Cardiac muscle cell (in vitro differentiated cells and primary cell): ENCODE data around the gene RNF187. TPM values are rescaled to one million over a fixed set of nuclear protein-coding genes. Genes with fewer than 3 reads are reported as not detected.

Source experiments
- DNase-seq, 2 donors: peaks; one replicate each; pipeline versions ENCODE4 v3.0.0 to v3.0.0-alpha.2; 2010 to 2017; ENCODE audit warnings: low read depth in 1 of 2, low spot score in 1 of 2
- H3K27ac ChIP-seq: fragments of 200-600 bp; sonication (generic); 2 replicates; pipeline ENCODE4 v1.5.1; 2016
- H3K27me3 ChIP-seq: fragments of 200-600 bp; sonication (generic); 2 replicates; pipeline ENCODE4 v1.6.0; 2016; ENCODE audit warnings: control low read depth
- H3K36me3 ChIP-seq: fragments of 200-600 bp; sonication (generic); 2 replicates; pipeline ENCODE4 v1.5.1; 2016; ENCODE audit warnings: control low read depth
- H3K4me1 ChIP-seq: fragments of 200-600 bp; sonication (generic); 2 replicates; pipeline ENCODE4 v1.8.1; 2017; ENCODE audit warnings: low read depth, mild to moderate bottlenecking, mixed run types
- H3K4me3 ChIP-seq: fragments of 200-600 bp; sonication (generic); 2 replicates; pipeline ENCODE4 v1.5.1; 2016; ENCODE audit warnings: mild to moderate bottlenecking
- H3K9me3 ChIP-seq: fragments of 200-600 bp; sonication (generic); 2 replicates; pipeline ENCODE4 v1.5.1; 2017; ENCODE audit warnings: low read depth, mild to moderate bottlenecking, control low read depth
- CTCF ChIP-seq: IDR thresholded peaks from 2 replicates; pipeline ENCODE4 v1.5.1; 2012; ENCODE audit warnings: low read depth, mild to moderate bottlenecking, low read length
- polyA plus RNA-seq: library from polyadenylated mRNA; unstranded; fragments of >200 nt; fragmentation: Nextera tagmentation; extraction: Ambion mirVana; gene quantifications from 2 replicates; pipeline ENCODE4 v1.2.1, GENCODE V29; 2016
- total RNA-seq: library from RNA; depleted of rRNA; stranded (reverse); fragments of >200 nt; gene quantifications from 2 replicates; pipeline ENCODE4 v1.2.3, GENCODE V29; 2016

RNF187 gene
- total and polyA plus RNA-seq, 2 experiments from 2014 or later = 86.5 to 213 TPM

GRCh38 chr1:228530086-228530758, 43.0 kb downstream of the RNF187 start:
- Histone ChIP-seq H3K4me1 (no peaks in the 10 kb centered on the region), H3K9me3 (no peaks in the 10 kb centered on the region), H3K27me3 (no peaks in the 10 kb centered on the region), H3K4me3 (no peak overlapping the region), H3K27ac (no peak overlapping the region), H3K36me3 (no peaks in the 10 kb centered on the region)
- no peak for TF ChIP-seq CTCF
- DNase-seq = no peak

- Histone ChIP-seq H3K36me3 (no peaks in the 10 kb centered on the region), H3K9me3 (no peaks in the 10 kb centered on the region), H3K4me3 (no peak overlapping the region), H3K4me1 (no peaks in the 10 kb centered on the region), H3K27me3 (no peaks in the 10 kb centered on the region), H3K27ac (no peak overlapping the region)
- DNase-seq = no peak
- no peak for TF ChIP-seq CTCF
Measured at GRCh38 chr1:228530951-228531731, 44.0 kb downstream of the RNF187 start.

- Histone ChIP-seq H3K4me1 (no peaks in the 10 kb centered on the region), H3K36me3 (no peaks in the 10 kb centered on the region), H3K27me3 (no peaks in the 10 kb centered on the region), H3K9me3 (no peaks in the 10 kb centered on the region), H3K4me3 (no peak overlapping the region), H3K27ac (no peak overlapping the region)
- no peak for DNase-seq
- TF ChIP-seq CTCF = no peak
Measured at GRCh38 chr1:228538831-228539230, 51.6 kb downstream of the RNF187 start.

GRCh38 chr1:228540161-228540917, 53.2 kb downstream of the RNF187 start:
- Histone ChIP-seq H3K9me3 (no peaks in the 10 kb centered on the region), H3K4me1 (no peaks in the 10 kb centered on the region), H3K27me3 (no peaks in the 10 kb centered on the region), H3K36me3 (no peaks in the 10 kb centered on the region), H3K4me3 (no peak overlapping the region), H3K27ac (no peak overlapping the region)
- no peak for DNase-seq
- TF ChIP-seq CTCF = no peak

- Histone ChIP-seq H3K36me3 (no peaks in the 10 kb centered on the region), H3K4me1 (no peaks in the 10 kb centered on the region), H3K27ac (no peak overlapping the region), H3K9me3 (no peaks in the 10 kb centered on the region), H3K27me3 (no peaks in the 10 kb centered on the region), H3K4me3 (no peak overlapping the region)
- TF ChIP-seq CTCF = no peak
- DNase-seq = no peak
Measured at GRCh38 chr1:228541725-228542124, 54.5 kb downstream of the RNF187 start.
